ENCODE results near the gene TMEM97. TPM values are rescaled to one million over a fixed set of nuclear protein-coding genes. Genes with fewer than 3 reads are reported as not detected.

The TMEM97 gene
- total RNA-seq, 5 donors from 2014 or later (not counting 1 experiment from before 2014, with no cell fraction given): 3.4 to 7.2 (median 5.1) TPM

GRCh38 chr17:28334171-28334570 lies 15.2 kb downstream of the TMEM97 start:
- Mint-ChIP-seq H3K36me3 (peaks cover 14% of the 10 kb centered on the region), H3K27me3 (no peaks in the 10 kb centered on the region), H3K9me3 (no peaks in the 10 kb centered on the region), H3K27ac (peak overlapping the region in 1 of 2 donors; percentile 90), H3K4me3 (peak overlapping the region; percentile 95 to 98 (median 96)), H3K4me1 (peaks cover 49 to 54% (median 49%) of the 10 kb centered on the region in 3 donors)
- CTCF ChIA-PET: interaction anchor here in 1 of 2 donors (1.8 kb wide), 1 partner anchor 15 kb away, joined by 15 read pairs; the partner anchor contains the start of gene TMEM97
- Histone ChIP-seq H3K36me3 (ENCODE audit: control insufficient read depth in 2 of 2, extremely low read depth in 1 of 2, insufficient read depth in 1 of 2, low read length in 1 of 2) (peaks cover 8 to 29% of the 10 kb centered on the region in 2 donors), H3K4me3 (ENCODE audit: control insufficient read depth in 1 of 2, extremely low read depth in 1 of 2, low read length in 1 of 2) (no peak overlapping the region), H3K9me3 (no peaks in the 10 kb centered on the region), H3K4me1 (ENCODE audit: control insufficient read depth in 1 of 2, extremely low read depth in 1 of 2, insufficient read depth in 2 of 2, low read length in 2 of 2) (peaks cover 12 to 28% of the 10 kb centered on the region in 2 experiments), H3K27ac (ENCODE audit: low read length) (no peak overlapping the region), H3K27me3 (replicated peaks in 1 of 2; ENCODE audit: control insufficient read depth in 2 of 2, extremely low read depth in 1 of 2, insufficient read depth in 2 of 2, low read length in 1 of 2) (no peaks in the 10 kb centered on the region)
- DNase-seq: no peak
- WGBS (ENCODE audit: insufficient coverage): 69% methylated on average over 5 of the region's 6 CpGs
- POLR2A ChIA-PET: interaction anchor here (0.6 to 2.5 kb wide), 3 partner anchors 17 to 864 kb away, joined by 3 to 25 read pairs (median 3); partner anchors contain the start of gene POLDIP2 (in 1 of the 2)
- no peak for ATAC-seq (replicated peaks in 1 of 4)

GRCh38 chr17:28334666-28335200 lies 15.7 kb downstream of the TMEM97 start:
- peak overlapping the region; percentile 95 to 98 (median 96) for H3K4me3 Mint-ChIP-seq
- no peaks in the 10 kb centered on the region for H3K9me3 ChIP-seq
- ATAC-seq (replicated peaks in 1 of 4) (peak in 1 of 4 experiments; percentile 0), DNase-seq (peak in 5 of 35 experiments; percentile 9 to 17 (median 13))
- peaks cover 12 to 28% of the 10 kb centered on the region in 2 experiments for H3K4me1 ChIP-seq (ENCODE audit: control insufficient read depth in 1 of 2, extremely low read depth in 1 of 2, insufficient read depth in 2 of 2, low read length in 2 of 2)
- no peaks in the 10 kb centered on the region for H3K9me3 Mint-ChIP-seq
- ChIA-PET CTCF (interaction anchor here (0.9 to 1.8 kb wide), 8 partner anchors 14 to 617 kb away, joined by 3 to 15 read pairs (median 4); partner anchors contain the start of genes LYRM9 (in 1 of the 2), POLDIP2 (in 1 of the 2) and TMEM97 (in 1 of the 2)), POLR2A (interaction anchor here (0.6 to 2.5 kb wide), 6 partner anchors 15 to 864 kb away, joined by 3 to 25 read pairs (median 3); partner anchors contain the start of genes POLDIP2 (in 1 of the 2), SDF2 (in 1 of the 2), SUPT6H (in 1 of the 2) and TMEM97 (in 1 of the 2))
- H3K27ac ChIP-seq (ENCODE audit: low read length): peak overlapping the region; percentile 77
- H3K27me3 Mint-ChIP-seq: no peaks in the 10 kb centered on the region
- H3K27me3 ChIP-seq (replicated peaks in 1 of 2; ENCODE audit: control insufficient read depth in 2 of 2, extremely low read depth in 1 of 2, insufficient read depth in 2 of 2, low read length in 1 of 2): no peaks in the 10 kb centered on the region
- H3K27ac Mint-ChIP-seq: peak overlapping the region; percentile 87 to 90
- peaks cover 17% of the 10 kb centered on the region for H3K36me3 Mint-ChIP-seq
- H3K4me3 ChIP-seq (ENCODE audit: control insufficient read depth in 1 of 2, extremely low read depth in 1 of 2, low read length in 1 of 2): peak overlapping the region; percentile 81 to 88
- peaks cover 10 to 31% of the 10 kb centered on the region in 2 donors for H3K36me3 ChIP-seq (ENCODE audit: control insufficient read depth in 2 of 2, extremely low read depth in 1 of 2, insufficient read depth in 1 of 2, low read length in 1 of 2)
- H3K4me1 Mint-ChIP-seq: peaks cover 49 to 54% (median 50%) of the 10 kb centered on the region in 3 donors
- 13% methylated on average over 17 of the region's 18 CpGs for WGBS (ENCODE audit: insufficient coverage)

GRCh38 chr17:28335201-28335958 lies 16.4 kb downstream of the TMEM97 start, which contains the start of the genes IFT20 and TNFAIP1:
Gene IFT20 (minus strand): TSS chr17:28335472. CDS start chr17:28331985, 3,487 bp downstream.
Gene TNFAIP1 (plus strand): TSS chr17:28335761. CDS start chr17:28339522, 3,761 bp downstream.
- Mint-ChIP-seq H3K27me3 (no peaks in the 10 kb centered on the region), H3K27ac (peak within 1 kb of the TSS; percentile 87 to 90), H3K4me3 (peak within 1 kb of the TSS; percentile 95 to 98 (median 96)), H3K4me1 (peaks cover 49 to 54% (median 50%) of the 10 kb centered on the region in 3 donors), H3K36me3 (peaks cover 20% of the 10 kb centered on the region), H3K9me3 (no peaks in the 10 kb centered on the region)
- H3K4me3 ChIP-seq (ENCODE audit: control insufficient read depth in 1 of 2, extremely low read depth in 1 of 2, low read length in 1 of 2): peak within 1 kb of the TSS; percentile 81 to 88
- peaks cover 10 to 32% of the 10 kb centered on the region in 2 donors for H3K36me3 ChIP-seq (ENCODE audit: control insufficient read depth in 2 of 2, extremely low read depth in 1 of 2, insufficient read depth in 1 of 2, low read length in 1 of 2)
- under 1% methylated on average over 62 of the region's 62 CpGs for WGBS (ENCODE audit: insufficient coverage)
- POLR2A ChIA-PET: interaction anchor here (0.5 to 2.5 kb wide), 12 partner anchors 16 to 489 kb away, joined by 3 to 25 read pairs (median 3); partner anchors contain the start of genes POLDIP2 (in 2 of the 2), TMEM97 (in 2 of the 2), LYRM9 (in 1 of the 2) and RPL23A (in 1 of the 2)
- no peaks in the 10 kb centered on the region for H3K9me3 ChIP-seq
- no peaks in the 10 kb centered on the region for H3K27me3 ChIP-seq (replicated peaks in 1 of 2; ENCODE audit: control insufficient read depth in 2 of 2, extremely low read depth in 1 of 2, insufficient read depth in 2 of 2, low read length in 1 of 2)
- CTCF ChIA-PET: interaction anchor here (0.6 to 1.8 kb wide), 11 partner anchors 13 to 616 kb away, joined by 3 to 15 read pairs (median 4); partner anchors contain the start of genes LYRM9 (in 1 of the 2), POLDIP2 (in 1 of the 2) and TMEM97 (in 1 of the 2)
- peaks cover 12 to 28% of the 10 kb centered on the region in 2 experiments for H3K4me1 ChIP-seq (ENCODE audit: control insufficient read depth in 1 of 2, extremely low read depth in 1 of 2, insufficient read depth in 2 of 2, low read length in 2 of 2)
- peak within 1 kb of the TSS; percentile 77 for H3K27ac ChIP-seq (ENCODE audit: low read length)
- DNase-seq: peak; percentile 88 to 99 (median 98)
- ATAC-seq (replicated peaks in 1 of 4): peak; percentile 95 to 99 (median 98)

GRCh38 chr17:28335959-28336871 lies 17.2 kb downstream of the TMEM97 start:
- no peak for ATAC-seq (replicated peaks in 1 of 4)
- CTCF ChIA-PET: interaction anchor here (0.6 to 1.8 kb wide), 10 partner anchors 12 to 616 kb away, joined by 3 to 15 read pairs (median 4); partner anchors contain the start of genes LYRM9 (in 1 of the 2), POLDIP2 (in 1 of the 2) and TMEM97 (in 1 of the 2)
- Histone ChIP-seq H3K4me3 (ENCODE audit: control insufficient read depth in 1 of 2, extremely low read depth in 1 of 2, low read length in 1 of 2) (peak overlapping the region; percentile 81 to 88), H3K27me3 (replicated peaks in 1 of 2; ENCODE audit: control insufficient read depth in 2 of 2, extremely low read depth in 1 of 2, insufficient read depth in 2 of 2, low read length in 1 of 2) (no peaks in the 10 kb centered on the region), H3K27ac (ENCODE audit: low read length) (peak overlapping the region; percentile 77), H3K36me3 (ENCODE audit: control insufficient read depth in 2 of 2, extremely low read depth in 1 of 2, insufficient read depth in 1 of 2, low read length in 1 of 2) (peaks cover 7 to 31% of the 10 kb centered on the region in 2 donors), H3K4me1 (ENCODE audit: control insufficient read depth in 1 of 2, extremely low read depth in 1 of 2, insufficient read depth in 2 of 2, low read length in 2 of 2) (peaks cover 12 to 28% of the 10 kb centered on the region in 2 experiments), H3K9me3 (no peaks in the 10 kb centered on the region)
- DNase-seq: peak in 5 of 35 experiments; percentile 2 to 41 (median 15)
- Mint-ChIP-seq H3K36me3 (peaks cover 14% of the 10 kb centered on the region), H3K4me1 (peaks cover 49 to 54% (median 50%) of the 10 kb centered on the region in 3 donors), H3K27me3 (no peaks in the 10 kb centered on the region), H3K9me3 (no peaks in the 10 kb centered on the region), H3K4me3 (peak overlapping the region; percentile 95 to 98 (median 96)), H3K27ac (peak overlapping the region; percentile 85 to 90)
- WGBS (ENCODE audit: insufficient coverage): 15% methylated on average over 13 of the region's 29 CpGs
- POLR2A ChIA-PET: interaction anchor here (0.5 to 2.5 kb wide), 12 partner anchors 17 to 490 kb away, joined by 3 to 25 read pairs (median 3); partner anchors contain the start of genes POLDIP2 (in 2 of the 2), TMEM97 (in 2 of the 2), LYRM9 (in 1 of the 2) and RPL23A (in 1 of the 2)

- H3K27me3 ChIP-seq (replicated peaks in 1 of 2; ENCODE audit: control insufficient read depth in 2 of 2, extremely low read depth in 1 of 2, insufficient read depth in 2 of 2, low read length in 1 of 2): no peaks in the 10 kb centered on the region
- DNase-seq: no peak
- Mint-ChIP-seq H3K4me3 (peak overlapping the region in 1 of 3 donors; percentile 98), H3K36me3 (peaks cover 12% of the 10 kb centered on the region), H3K9me3 (no peaks in the 10 kb centered on the region), H3K4me1 (peaks cover 44 to 49% (median 48%) of the 10 kb centered on the region in 3 donors), H3K27me3 (no peaks in the 10 kb centered on the region), H3K27ac (no peak overlapping the region)
- peaks cover 12 to 28% of the 10 kb centered on the region in 2 experiments for H3K4me1 ChIP-seq (ENCODE audit: control insufficient read depth in 1 of 2, extremely low read depth in 1 of 2, insufficient read depth in 2 of 2, low read length in 2 of 2)
- no peaks in the 10 kb centered on the region for H3K9me3 ChIP-seq
- H3K4me3 ChIP-seq (ENCODE audit: control insufficient read depth in 1 of 2, extremely low read depth in 1 of 2, low read length in 1 of 2): no peak overlapping the region
- ChIA-PET CTCF (interaction anchor here in 1 of 2 donors (1.6 kb wide), 1 partner anchor 19 kb away, joined by 5 read pairs; the partner anchor contains the start of gene POLDIP2), POLR2A (interaction anchor here in 1 of 2 donors (0.7 kb wide), 1 partner anchor 9 kb away, joined by 3 read pairs; no protein-coding TSS in a partner anchor)
- WGBS (ENCODE audit: insufficient coverage): 69% methylated on average over 4 of the region's 5 CpGs
- H3K27ac ChIP-seq (ENCODE audit: low read length): no peak overlapping the region
- H3K36me3 ChIP-seq (ENCODE audit: control insufficient read depth in 2 of 2, extremely low read depth in 1 of 2, insufficient read depth in 1 of 2, low read length in 1 of 2): peaks cover 7 to 40% of the 10 kb centered on the region in 2 donors
- no peak for ATAC-seq (replicated peaks in 1 of 4)
Measured at GRCh38 chr17:28338056-28338768, 19.2 kb downstream of the TMEM97 start.

All from T-cell (primary cell).